AG08396 (cell line): ENCODE results near the gene TEX9.
"Not testable (repeated sequence)": the region's sequence is repeated elsewhere in the genome, so short reads cannot be mapped to it uniquely, and the experiment has no call there.

Source experiments
- DNase-seq: peaks from one replicate; pipeline ENCODE4 v3.0.0; 2012; ENCODE audit warnings: low spot score, mixed read lengths

The TEX9 gene

DNA sequence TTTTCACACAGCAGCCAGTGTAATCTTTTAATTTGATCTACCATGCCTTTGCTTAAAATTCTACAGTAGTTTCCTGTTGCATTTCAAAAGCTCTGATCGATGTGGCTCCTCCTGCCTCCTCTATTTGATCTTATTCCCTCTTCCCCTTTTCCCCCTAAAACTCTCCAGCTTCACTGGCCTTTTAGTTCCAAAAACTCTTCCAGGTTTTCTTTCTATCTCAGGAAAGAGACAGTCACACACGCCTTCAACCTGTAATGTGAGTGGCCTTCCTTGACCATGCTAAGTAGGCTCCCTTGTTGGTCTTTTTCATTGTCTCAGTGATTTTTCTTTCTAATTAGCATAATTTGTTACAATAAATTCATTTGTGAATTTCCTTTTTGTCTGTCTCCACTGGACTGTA, 985 bp downstream of the TEX9 start:
- no peak for DNase-seq

DNA sequence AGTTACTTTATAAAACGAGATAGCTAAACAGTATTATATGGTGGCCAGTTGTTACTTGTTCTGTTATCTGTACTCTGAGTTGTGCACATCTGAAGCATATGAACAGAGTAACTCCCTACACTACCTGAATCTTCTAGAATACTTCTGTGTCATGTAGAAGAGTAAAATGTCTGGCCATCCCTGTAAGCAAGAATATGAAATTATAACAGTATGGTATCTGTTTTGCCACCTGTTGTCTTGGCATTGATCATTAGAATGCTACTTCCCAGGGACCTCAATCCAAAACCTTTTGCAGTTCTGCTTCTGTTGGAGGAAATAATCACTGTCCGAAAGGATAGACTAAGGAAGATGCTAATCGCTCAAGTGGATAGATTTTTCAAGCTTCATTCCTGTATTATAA, 1.9 kb downstream of the TEX9 start:
- no peak for DNase-seq

DNA sequence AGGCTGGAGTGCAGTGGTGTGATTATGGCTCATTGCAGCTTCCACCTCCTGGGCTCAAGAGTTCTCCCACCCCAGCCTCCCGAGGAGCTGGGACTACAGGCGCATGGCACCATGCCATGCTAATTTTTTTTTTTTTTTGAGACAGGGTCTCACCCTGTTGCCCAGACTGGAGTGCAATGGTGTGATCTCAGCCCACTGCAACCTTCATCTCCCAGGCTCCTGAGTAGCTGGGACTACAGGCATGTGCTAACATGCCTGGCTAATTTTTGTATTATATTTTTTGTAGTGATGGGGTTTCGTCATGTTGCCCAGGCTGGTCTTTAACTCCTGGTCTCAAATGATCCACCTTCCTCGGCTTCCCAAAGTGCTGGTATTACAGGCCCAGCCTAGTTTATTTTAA, 4.0 kb downstream of the TEX9 start:
- no peak for DNase-seq

DNA sequence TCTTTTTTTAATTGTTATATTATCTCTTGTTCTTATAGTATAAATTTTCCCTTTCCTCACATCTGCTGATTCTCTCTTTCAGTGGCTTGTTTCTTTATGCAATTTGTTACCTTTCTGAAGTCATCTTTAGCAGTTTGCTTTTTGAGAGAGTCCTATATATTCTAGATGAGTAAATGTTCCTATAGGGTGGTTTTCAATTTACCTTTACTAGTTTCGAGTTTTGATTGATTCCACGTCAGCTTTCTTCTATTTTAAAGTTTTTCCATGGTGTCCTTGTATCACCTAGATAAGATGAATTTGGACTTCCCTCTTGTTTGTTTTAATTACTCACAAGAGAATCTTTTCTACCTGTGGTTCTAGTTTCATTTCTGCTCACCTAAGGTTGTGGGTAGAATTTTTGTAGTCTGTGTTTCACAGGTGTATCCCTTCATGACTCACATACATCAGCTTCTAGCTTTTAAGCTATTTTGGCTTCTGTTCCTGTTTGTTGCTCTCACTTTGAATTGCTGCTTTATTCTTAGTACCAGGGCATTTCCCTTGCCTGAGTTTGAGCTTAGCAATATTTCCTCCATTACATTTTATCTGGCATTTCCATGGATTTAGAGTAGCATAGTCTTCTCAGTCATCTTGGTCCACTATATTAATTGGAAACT, 6.4 kb downstream of the TEX9 start:
- DNase-seq, result no peak

DNA sequence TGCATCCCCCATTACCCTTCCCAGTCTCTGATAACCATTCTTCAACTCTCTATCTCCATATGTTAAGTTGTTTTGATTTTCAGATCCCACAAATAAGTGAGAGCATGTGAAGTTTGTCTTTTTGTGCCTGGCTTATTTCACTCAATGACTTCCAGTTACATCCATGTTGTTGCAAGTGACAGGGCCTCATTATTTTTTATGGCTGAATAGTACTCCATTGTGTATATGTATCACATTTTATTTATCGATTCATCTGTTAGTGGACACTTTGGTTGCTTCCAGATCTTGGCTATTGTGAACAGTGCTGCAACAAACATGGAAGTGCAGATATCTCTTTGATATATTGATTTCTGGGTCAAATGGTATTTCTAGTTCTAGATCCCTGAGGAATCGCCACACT, 9.5 kb downstream of the TEX9 start:
- DNase-seq, result not testable (repeated sequence)

DNA sequence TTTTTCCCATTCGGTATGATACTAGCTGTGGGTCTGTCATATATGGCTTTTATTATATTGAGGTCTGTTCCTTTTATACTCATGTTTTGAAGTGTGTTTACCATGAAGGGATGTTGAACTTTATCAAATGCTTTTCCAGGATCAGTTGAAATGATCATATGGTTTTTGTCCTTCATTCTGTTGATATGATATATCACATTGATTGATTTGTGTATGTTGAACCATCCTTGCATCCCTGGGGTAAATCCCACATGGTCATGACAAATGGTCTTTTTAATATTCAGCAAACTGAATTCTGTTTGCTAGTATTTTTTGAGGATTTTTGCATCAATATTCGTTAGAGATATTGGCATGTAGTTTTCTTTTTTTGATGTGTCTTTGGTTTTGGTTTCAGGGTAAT, 12.6 kb downstream of the TEX9 start:
- not testable (repeated sequence) for DNase-seq

DNA sequence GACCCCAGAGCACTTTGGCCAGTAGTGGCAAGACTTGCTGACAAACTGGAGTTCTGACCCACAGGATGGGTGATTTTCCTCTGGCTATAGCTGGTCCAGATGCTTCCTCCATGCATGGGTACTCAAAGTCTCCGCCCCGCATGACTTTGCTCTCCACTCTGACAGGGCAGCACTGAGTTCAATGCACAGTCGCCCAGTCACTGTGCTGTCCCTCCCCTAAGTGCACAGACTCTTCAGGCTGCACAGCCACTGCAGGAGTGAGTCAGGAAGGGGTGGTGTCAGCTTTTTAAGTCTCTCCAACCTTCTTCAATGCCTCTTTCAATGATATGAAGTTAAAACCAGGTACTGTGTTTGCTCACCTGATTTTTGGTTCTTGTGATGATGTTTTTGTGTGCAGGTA, 17.8 kb downstream of the TEX9 start:
- DNase-seq, result no peak

DNA sequence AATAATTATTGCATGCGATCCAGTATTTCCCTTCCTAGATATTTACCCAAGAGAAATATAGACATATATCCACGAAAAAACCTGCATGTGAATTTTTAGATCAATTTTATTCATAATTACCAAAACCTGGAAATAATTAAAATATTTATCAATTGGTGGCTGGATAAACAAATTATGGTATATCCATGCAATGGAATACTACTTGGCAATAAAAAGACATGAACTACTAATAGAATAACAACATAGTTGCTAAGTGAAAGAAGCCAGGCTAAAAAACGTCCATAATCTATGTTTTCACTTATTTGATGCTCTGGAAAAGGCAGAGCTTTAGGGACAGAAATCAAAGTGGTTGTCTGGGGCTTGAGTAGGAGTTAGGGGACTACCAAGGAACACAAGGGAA, 20.7 kb downstream of the TEX9 start:
- no peak for DNase-seq

DNA sequence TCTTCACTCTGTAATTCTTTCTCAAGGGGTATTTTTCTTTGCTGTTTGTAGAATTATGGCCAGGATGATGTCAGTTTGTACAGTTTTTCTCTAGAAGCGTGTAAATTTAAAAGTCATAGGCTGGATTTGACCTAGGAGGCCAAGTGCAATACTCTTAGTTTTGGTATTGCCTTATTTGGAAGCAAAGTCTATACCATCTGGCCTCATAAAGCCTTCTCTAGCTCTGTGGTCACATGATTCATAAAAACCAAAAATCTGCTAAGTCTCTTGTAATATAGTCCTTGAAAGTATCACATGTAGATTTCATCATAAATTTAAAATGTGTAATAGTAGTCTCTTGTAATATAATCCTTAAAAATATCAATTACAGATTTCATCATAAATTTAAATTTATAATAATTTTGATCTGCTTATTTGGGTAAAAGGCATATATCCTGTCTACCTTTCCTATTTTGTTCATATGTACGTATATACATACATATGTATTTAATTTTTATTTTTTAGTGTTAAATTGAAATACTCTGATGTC, 25.6 kb downstream of the TEX9 start:
- no peak for DNase-seq

DNA sequence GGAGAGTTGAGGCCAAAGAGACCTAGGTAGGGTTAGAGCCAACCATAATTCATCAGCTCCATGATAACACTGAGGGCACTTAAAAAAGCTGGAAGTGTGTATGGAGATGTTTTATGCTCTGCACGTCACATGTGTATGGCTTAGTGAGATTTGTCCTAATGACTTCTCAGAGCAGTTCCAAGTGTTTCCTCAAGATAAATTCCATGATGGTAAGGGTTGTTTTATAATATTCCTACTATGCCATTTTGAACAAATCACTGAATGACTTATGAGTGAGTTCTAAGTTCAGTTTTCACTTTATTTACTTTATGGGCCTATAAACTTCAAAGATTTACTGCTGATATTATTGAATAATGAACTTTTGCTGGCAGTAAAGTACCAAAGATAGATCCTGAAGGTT, 28.1 kb downstream of the TEX9 start:
- DNase-seq, result no peak

DNA sequence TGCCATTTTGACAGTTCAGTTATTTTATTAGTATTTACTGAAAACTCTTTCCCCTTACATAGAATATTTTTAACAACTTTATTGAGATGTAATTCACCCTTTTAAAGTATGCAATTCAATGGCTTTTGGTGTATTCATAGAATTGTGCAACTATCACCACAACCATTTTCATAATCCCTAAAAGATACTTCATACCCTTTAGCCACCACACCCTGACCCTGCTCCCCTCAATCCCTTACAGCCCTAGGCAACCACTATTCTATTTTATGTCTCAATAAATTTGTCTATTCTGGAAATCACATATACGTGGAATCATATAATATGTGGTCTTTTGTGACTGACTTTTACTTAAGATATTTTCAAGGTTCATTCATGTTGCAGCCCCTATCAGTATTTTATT, 29.7 kb downstream of the TEX9 start:
- DNase-seq, result no peak

DNA sequence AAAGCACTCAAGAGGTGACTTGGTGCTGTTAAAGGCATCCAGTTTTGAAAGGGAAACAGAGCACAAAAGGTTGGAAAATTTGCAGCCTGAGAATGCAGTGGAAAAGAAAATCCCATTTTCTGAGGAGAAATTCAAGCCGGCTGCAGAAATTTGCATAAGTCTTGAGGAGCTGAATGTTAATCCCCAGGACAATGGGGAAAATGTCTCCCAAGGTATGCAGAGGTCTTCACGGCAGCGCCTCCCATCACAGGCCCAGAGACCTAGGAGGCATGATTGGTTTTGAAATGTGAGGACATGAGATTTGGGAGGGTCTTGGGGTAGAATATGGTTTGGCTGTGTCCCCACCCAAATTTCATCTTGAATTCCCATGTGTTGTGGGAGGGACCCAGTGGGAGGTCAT, 32.1 kb downstream of the TEX9 start:
- DNase-seq, result not testable (repeated sequence)

DNA sequence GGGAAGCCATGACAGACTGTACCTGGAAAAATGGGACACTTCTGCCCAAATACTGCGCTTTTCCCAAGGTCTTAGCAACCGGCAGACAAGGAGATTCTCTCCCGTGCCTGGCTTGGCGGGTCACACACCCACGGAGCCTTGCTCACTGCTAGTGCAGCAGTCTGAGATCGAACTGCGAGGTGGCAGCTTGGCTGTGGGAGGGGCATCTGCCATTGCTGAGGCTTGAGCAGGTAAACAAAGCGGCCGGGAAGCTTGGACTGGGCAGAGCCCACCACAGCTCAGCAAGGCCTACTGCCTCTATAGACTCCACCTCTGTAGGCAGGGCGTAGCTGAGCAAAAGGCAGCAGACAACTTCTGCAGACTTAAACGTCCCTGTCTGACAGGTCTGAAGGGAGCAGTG, 34.0 kb downstream of the TEX9 start:
- not testable (repeated sequence) for DNase-seq

DNA sequence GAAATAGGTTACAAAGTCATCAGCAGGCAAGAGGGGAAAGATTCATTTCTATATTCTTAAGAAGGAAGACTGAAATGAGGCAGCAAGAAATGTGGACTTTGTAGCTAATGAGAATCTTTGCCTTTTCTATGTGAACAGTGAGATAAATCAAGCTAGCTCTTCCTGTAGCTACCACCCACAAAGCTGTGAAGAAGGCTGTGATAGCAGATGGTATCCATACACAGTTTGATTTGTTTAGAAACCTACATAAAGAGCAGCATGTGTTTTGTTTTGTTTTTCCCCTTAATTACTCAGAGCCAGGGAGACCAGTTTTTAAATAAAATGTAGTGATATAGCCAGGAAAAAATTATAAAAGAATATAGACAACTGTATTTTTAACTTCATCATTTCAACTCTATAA, 45.5 kb downstream of the TEX9 start:
- DNase-seq, result no peak

DNA sequence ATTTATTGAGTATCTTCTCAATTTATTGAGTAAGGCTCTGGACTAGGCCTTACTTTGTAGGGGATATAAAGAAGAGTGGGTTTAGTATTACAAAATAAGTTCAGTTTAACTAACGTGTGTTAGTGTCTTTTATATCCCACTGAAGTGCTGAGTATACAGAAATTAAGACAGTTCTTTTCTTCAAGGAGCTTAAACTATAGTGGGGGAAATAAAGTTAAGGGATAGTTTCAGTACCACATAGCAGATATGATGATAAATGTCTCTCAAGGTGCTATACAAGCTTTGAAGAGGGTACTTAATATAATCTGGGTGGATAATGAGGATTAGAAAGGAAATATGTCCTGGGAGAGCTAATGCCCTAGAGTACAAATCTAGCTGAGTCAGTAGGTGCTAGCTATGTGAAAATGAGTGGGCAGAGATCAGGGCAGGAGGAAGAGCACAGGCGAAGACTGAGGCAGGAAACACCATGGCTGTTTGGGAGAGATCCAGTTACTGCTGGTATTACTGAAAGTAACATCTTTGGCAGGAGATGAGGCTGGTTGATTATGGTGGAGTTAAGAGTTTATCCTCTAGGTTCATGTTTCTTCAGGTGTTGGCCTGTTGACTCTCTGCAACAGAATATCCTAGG, 46.0 kb downstream of the TEX9 start:
- no peak for DNase-seq

DNA sequence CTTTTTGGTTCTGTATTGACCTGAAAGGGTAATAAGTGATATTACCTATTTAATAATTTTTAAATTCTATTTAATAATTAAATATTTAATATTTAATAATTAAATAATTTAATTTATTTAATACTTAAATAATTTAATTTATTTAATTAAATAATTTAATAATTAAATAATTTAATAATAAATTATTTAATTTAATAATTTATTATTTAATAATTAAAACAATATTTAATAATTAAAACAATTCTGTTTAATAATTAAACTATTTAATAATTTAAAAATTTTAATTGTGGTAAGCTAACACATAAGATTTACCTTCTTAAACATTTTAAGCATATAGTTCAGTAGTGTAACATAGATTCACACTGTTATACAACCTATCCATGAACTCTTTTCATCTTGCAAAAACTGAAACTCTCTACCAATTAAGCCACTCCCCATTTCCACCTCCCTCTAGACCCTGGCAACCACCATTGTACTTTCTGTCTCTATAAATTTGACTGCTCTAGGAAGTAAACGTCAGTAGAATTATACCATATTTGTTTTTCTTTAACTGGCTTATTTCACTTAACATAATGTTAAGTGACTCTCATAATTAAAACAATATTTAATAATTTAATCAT, 48.0 kb downstream of the TEX9 start:
- DNase-seq, result not testable (repeated sequence)

DNA sequence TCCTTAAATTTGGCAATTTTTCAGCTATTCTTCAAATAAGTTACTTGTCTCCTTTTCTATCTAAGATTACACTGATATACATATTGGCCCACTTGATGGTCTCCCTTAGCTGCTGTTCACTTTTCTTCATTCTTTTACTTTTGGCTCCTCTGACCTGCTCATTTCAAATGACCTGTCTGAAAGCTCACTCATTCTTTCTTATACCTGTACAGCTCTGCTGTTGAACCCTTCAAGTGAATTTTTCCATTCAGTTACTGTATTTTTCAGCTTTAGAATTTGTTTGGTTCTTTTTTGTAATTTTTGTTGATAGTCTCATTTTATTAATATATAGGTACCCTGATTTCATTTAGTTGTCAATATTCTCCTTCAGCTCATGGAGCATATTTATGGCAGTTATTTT, 60.0 kb downstream of the TEX9 start:
- no peak for DNase-seq

DNA sequence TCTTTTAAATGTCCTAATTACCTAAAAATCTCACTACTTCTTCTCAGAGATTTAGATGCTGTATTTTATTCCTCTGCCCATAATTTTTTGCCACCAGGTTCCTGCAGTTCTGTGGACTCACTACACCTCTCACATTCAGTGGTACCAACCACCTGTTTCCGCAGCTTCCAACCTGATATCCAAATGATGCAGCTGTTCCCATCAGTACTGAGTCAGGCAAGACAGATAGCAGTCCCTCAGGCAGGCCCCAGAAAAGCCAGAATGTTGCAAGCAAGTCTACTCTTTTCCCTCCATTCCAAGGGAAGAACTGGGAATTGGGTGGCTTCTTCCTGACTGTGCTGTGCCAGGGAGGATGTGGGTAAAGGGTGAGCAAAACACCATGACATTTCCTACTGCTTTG, 60.8 kb downstream of the TEX9 start:
- no peak for DNase-seq

DNA sequence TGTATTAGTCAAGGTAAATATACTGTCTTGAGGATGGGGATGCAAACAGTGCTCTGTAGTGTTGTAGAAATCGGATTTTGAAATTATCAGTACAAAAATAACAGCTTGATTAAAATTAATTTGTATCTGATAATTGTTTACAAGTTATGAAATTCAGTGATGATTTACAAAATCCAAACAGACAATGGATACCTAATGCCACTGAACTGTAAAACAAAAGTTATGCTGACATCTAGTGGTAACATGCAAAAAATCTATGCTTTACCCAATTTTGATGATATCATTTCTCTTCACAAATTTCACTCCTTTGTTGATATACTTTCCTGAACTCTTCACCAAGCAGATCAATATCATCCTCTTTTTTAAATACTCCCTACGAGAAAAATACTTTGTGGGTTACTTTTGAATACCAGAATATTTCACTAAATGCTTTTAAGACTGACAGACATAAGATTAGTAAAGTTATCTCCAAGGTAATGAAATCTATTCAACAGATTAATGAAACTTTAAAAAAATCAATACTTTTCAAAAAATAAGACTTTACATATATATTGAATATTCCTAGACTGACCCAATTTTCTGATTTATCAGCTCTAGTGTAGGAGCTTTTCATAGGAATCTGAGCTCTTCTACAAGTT, 63.7 kb downstream of the TEX9 start:
- peak; percentile 20 for DNase-seq

DNA sequence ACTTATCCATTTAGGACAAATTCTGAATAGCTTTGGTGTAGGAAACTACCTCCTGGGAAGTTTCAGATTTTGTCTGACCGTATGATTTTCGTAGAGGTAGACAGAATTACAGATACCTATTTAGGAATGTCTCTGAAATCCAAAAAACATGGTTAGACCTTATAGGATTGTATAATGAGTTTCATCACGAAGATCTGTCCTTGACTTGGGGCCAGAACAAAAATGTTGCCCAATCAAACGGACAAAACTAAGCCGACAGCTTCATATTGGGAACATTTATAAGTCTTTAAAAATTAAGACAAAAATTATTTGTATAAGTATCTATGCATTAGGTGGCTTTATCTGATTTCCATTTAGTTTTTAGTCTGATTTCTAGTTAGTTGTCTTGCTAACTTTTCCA, 67.1 kb downstream of the TEX9 start:
- no peak for DNase-seq

DNA sequence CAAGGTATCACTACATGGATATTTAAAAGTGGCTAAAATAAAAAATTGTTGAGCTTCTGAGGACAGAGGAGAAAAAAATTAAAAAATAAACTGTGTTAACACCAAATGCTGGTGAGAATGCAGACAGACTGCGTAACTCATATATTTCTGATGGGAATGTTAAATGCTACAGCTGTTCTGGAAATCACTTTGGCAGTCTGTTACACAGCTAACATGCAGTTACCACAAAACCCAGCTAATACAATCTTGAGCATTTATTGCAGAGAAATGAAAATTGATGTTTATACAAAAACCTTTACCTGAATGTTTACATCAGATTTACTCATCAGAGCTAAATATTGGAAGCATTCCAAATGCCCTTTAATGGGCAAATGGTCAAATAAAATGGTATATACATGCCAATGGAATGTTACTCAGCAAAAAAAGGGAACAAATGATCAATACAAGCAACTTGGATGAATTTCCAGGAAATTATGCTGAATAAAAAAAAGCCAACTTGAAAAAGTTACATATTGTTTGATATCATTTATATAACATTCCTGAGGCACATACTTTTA, 75.1 kb downstream of the TEX9 start:
- DNase-seq, result no peak

DNA sequence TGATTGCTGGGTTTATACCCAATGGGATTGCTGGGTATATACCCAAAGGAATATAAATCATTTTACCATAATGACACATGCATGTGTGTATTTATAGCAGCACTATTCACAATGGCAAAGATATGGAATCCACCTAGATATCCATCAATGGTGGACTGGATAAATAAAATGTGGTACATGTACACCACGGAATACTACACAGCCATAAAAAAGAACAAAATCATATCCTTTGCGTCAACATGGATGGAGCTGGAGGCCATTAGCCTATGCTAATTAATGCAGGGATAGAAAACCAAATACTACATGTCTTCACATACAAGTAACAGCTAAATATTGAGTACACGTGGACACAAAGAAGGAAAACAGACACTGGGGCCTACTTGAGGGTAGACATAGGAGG, 77.1 kb downstream of the TEX9 start:
- DNase-seq, result no peak

DNA sequence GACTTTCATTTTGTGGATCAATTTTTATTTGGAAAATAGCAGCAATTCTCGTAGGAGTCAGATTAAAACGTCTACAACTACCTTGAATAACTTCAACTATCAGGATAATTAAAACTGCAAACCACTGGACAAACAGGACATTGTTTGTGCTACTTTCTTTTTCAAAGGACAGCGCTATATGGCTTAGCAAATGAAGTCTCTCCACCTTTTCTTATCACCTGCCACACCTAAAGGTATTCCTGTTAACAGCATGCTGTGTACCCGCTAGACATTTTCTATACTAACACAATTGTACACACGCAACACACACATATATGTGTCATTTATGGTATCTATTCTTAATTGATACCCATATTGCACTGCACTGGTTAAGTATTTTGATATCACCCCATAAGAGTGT, 80.5 kb downstream of the TEX9 start:
- DNase-seq, result no peak
